Spleen (tissue), 11 donors: ENCODE measurements around the gene IL34. TPM values are rescaled to one million over a fixed set of nuclear protein-coding genes. Genes with fewer than 3 reads are reported as not detected.

Experiments
- DNase-seq: peaks from one replicate; pipeline ENCODE4 v3.0.0-alpha.2; 2020
- H3K27ac ChIP-seq, 8 donors: fragments of 200-600 bp; sonication (generic) in 7 of 8; 1 replicate in 4 of 8; 2 replicates in 4 of 8; pipeline versions ENCODE4 v1.5.0 to v1.8.0; 2016 to 2021; ENCODE audit warnings: inconsistent platforms in 4 of 8, mild to moderate bottlenecking in 4 of 8, moderate library complexity in 1 of 8
- H3K27me3 ChIP-seq, 7 donors: fragments of 200-600 bp; sonication (generic) in 6 of 7; replicated peaks in 1 of 7; 1 replicate in 4 of 7; 2 replicates in 3 of 7; pipeline versions ENCODE4 v1.5.0 to v1.8.0; 2016 to 2021; ENCODE audit warnings: inconsistent platforms in 3 of 7, mild to moderate bottlenecking in 1 of 7
- H3K36me3 ChIP-seq, 6 donors: fragments of 200-600 bp; sonication (generic) in 5 of 6; 1 replicate in 4 of 6; 2 replicates in 2 of 6; pipeline versions ENCODE4 v1.5.0 to v1.8.0; 2016 to 2021; ENCODE audit warnings: inconsistent platforms in 2 of 6
- H3K4me1 ChIP-seq, 6 donors: fragments of 200-600 bp; sonication (generic) in 5 of 6; 1 replicate in 3 of 6; 2 replicates in 3 of 6; pipeline versions ENCODE4 v1.5.0 to v1.8.0; 2016 to 2021; ENCODE audit warnings: inconsistent platforms in 3 of 6
- H3K4me3 ChIP-seq, 8 donors: fragments of 200-600 bp; sonication (generic) in 7 of 8; 1 replicate in 4 of 8; 2 replicates in 4 of 8; pipeline versions ENCODE4 v1.5.0 to v1.8.0; 2016 to 2021; ENCODE audit warnings: inconsistent platforms in 4 of 8, mild to moderate bottlenecking in 4 of 8, moderate library complexity in 2 of 8
- H3K9me3 ChIP-seq, 8 donors: fragments of 200-600 bp; sonication (generic) in 7 of 8; 1 replicate in 4 of 8; 2 replicates in 4 of 8; pipeline versions ENCODE4 v1.5.0 to v1.8.0; 2016 to 2021; ENCODE audit warnings: inconsistent platforms in 4 of 8
- CTCF ChIP-seq, 11 experiments: fragments of 200-600 bp in 7 of 11; fragments of 450-650 bp in 4 of 11; sonication (generic) in 4 of 11; IDR thresholded peaks in 8 of 11; conservative IDR thresholded peaks in 3 of 11; 1 replicate in 7 of 11; 2 replicates in 4 of 11; pipeline versions ENCODE4 v1.4.0 to v1.8.0; 2016 to 2021; ENCODE audit warnings: antibody characterized with exemption in 11 of 11, inconsistent platforms in 4 of 11, mild to moderate bottlenecking in 1 of 11
- POLR2A ChIP-seq, 3 donors: fragments of 450-650 bp; IDR thresholded peaks; one replicate each; pipeline ENCODE4 v1.5.1; 2017; ENCODE audit warnings: antibody characterized with exemption in 3 of 3, mild to moderate bottlenecking in 1 of 3
- POLR2AphosphoS5 ChIP-seq, 3 donors: sonication (generic); formaldehyde crosslinking; IDR thresholded peaks; one replicate each; pipeline ENCODE4 v1.5.1; 2017; ENCODE audit warnings: antibody characterized with exemption in 3 of 3
- WGBS, 5 donors: extraction: QIAGEN DNeasy Blood & Tissue Kit in 3 of 5; methylation state at CpG; one replicate each; pipeline versions ENCODE4 v1.1.5 to v1.1.7; 2013 to 2018; 5-methylcytosine and 5-hydroxymethylcytosine counted together
- intact Hi-C: fragments of 100-400 bp; cut with DNase I; formaldehyde crosslinking; loops from one replicate; pipeline ENCODE4 v1.15.0; 2023; ENCODE audit warnings: low total_unique reads
- polyA plus RNA-seq, 3 donors: library from polyadenylated mRNA; stranded (reverse); fragments of 200-250 nt; gene quantifications; one replicate each; pipeline ENCODE4 v1.2.1, GENCODE V29; 2013
- total RNA-seq, 7 donors: library from RNA; depleted of rRNA in 3 of 7; stranded (reverse); fragments of >200 nt in 3 of 7; fragmentation: NEBNext Ultra II Directional in 4 of 7; extraction: Animal tissue kit (Norgen Biotek cat#: 25700) in 4 of 7; gene quantifications; one replicate each; pipeline versions ENCODE4 v1.1.0 to v1.2.1, GENCODE V29; 2016 to 2021
- donor health status: healthy with polysubstance abuse.
- donor health status: DM: no; HTN: no; CAD: no; lungs with moderate emphysema.
- donor health status: DM: no; HTN: no; CAD: no.
- donor health status: Bipolar disorder and iron deficiency.
- donor health status: healthy.
- donor health status: DM: no; HTN: no; CAD: no.
- donor health status: DM: yes; HTN: yes; CAD: no.

IL34 gene
- total and polyA plus RNA-seq, 10 donors: 20.3 to 258 (median 128) TPM

DNA sequence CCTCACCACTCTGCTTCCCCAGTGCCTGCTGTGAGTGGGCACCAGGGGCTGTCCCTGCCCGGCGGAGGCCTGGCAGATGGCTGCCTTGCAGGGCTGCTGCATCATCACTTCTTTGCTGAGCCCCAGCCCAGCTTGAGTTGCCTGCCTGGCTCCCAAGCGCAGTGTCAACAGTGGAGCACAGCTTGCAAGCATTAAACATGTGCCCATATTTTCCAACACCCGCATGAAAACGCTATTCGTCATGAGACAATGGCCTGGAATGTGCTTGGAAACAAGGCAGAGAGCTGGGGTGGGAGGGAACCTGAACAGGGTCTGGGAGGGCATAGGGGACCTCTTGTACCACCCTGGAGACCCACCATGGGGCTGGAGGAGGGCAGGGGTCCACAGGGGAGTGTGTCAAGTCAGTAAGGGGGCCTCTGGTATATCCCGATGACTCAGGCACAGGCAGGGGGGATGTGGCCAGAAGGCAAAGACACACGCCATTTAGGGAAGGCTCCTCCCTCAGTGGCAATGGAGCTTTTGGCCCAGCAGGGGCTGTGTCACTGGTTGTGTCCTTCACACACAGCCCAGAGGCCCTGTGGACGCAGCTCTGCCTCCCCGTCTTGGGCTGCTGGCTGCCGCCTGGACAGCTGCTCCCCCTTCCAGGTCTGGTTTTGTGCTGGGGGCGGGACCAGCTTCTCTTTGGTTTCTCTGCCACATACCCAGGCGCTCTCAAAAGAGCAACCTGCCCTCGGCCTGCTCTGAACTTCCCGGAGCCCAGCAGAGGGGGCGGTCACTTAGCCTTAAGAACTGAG is 56.9 kb downstream of the IL34 start:
- no peak for DNase-seq
- Histone ChIP-seq H3K4me1 (peaks cover 23 to 99% (median 71%) of the 10 kb centered on the region in 6 donors), H3K9me3 (no peaks in the 10 kb centered on the region), H3K4me3 (no peak overlapping the region), H3K36me3 (peaks cover 0 to 75% (median 5%) of the 10 kb centered on the region in 6 donors), H3K27ac (peak overlapping the region; percentile 19 to 87 (median 70)), H3K27me3 (no peaks in the 10 kb centered on the region)
- 59 to 80% (median 73%) methylated on average over 9 to 16 of the region's 16 CpGs for WGBS, 5 donors
- no peak for TF ChIP-seq POLR2A (IDR thresholded peaks at IDR 0.05)
- peak in 7 of 11 experiments; percentile 10 to 51 (median 40) for TF ChIP-seq CTCF (IDR thresholded peaks at IDR 0.05 in 8 of 11, conservative IDR thresholded peaks at IDR 0.05 in 3 of 11)
- peak in 2 of 3 donors; percentile 55 to 57 for TF ChIP-seq POLR2AphosphoS5 (IDR thresholded peaks at IDR 0.05)
- intact Hi-C loops: no loop called here

DNA sequence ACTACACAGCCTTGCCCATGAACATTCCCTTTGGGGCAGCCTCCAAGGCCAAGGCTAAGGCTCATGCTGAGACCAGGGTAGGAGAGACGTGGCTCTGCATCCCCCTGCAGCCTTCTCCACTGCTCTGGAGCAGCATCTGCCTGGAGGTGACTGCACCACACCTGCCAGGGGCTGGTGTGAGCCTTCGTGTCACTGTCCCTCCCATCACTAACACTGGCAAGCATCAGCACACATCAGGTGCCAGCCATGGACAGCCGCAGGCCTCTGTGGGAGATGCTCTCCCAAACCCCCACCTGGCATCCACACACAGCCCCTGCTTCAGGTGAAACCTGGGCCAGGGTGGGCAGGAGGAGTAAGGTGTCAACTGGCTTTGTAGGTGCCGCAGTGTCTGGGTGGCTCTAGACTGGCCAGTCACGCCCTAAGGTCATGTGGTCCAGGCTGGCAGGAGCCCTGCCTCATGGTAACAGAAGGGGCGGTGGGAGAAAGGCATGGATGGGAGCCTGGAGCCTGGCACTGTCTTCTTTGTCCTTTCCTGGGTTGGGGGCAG is 57.5 kb downstream of the IL34 start:
- Histone ChIP-seq H3K4me3 (no peak overlapping the region), H3K27me3 (no peaks in the 10 kb centered on the region), H3K4me1 (peaks cover 22 to 99% (median 75%) of the 10 kb centered on the region in 6 donors), H3K27ac (peak overlapping the region in 7 of 8 donors; percentile 45 to 87 (median 73)), H3K36me3 (peaks cover 0 to 75% (median 5%) of the 10 kb centered on the region in 6 donors), H3K9me3 (no peaks in the 10 kb centered on the region)
- WGBS, 5 donors: 79 to 93% (median 90%) methylated on average over 5 to 6 of the region's 6 CpGs
- intact Hi-C loops: no loop called here
- TF ChIP-seq CTCF (IDR thresholded peaks at IDR 0.05 in 8 of 11, conservative IDR thresholded peaks at IDR 0.05 in 3 of 11): no peak
- TF ChIP-seq POLR2AphosphoS5 (IDR thresholded peaks at IDR 0.05): no peak
- no peak for TF ChIP-seq POLR2A (IDR thresholded peaks at IDR 0.05)
- DNase-seq: no peak

DNA sequence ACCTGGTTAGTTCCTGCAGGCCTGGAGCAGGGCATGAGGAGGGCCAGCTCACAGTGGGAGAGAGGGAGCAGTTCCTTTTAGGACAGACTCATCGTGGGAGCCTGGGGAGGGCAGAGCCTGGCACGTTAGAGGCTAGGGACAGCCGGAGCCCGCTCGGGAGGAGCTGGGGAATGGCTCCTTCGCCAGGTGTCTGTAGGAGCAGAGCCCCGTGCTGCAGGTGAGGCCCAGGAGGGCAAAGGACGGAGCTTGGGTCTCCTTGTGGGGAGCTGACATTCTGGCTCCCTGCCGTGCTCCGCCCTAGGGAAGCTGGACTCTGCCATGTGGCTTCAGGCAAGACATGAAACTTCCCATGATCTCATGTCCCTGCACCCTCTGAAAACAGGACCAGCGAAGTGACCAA is 58.2 kb downstream of the IL34 start:
- Histone ChIP-seq H3K27me3 (no peaks in the 10 kb centered on the region), H3K36me3 (peaks cover 0 to 75% (median 4%) of the 10 kb centered on the region in 6 donors), H3K9me3 (no peaks in the 10 kb centered on the region), H3K4me3 (no peak overlapping the region), H3K27ac (peak overlapping the region in 7 of 8 donors; percentile 45 to 87 (median 73)), H3K4me1 (peaks cover 22 to 99% (median 79%) of the 10 kb centered on the region in 6 donors)
- intact Hi-C loops: no loop called here
- TF ChIP-seq POLR2AphosphoS5 (IDR thresholded peaks at IDR 0.05): peak in 1 of 3 donors; percentile 15
- TF ChIP-seq POLR2A (IDR thresholded peaks at IDR 0.05): no peak
- DNase-seq: no peak
- 76 to 90% (median 83%) methylated on average over 11 of the region's 11 CpGs for WGBS, 5 donors

- intact Hi-C loops: no loop called here
Measured at GRCh38 chr16:70705056-70705455, 58.7 kb downstream of the IL34 start.

More at GRCh38 chr16:70705056-70705455, 58.7 kb downstream of the IL34 start:
- DNase-seq: no peak
- WGBS, 5 donors: 86 to 98% (median 91%) methylated on average over 7 to 8 of the region's 8 CpGs
- Histone ChIP-seq H3K4me1 (peaks cover 24 to 98% (median 81%) of the 10 kb centered on the region in 6 donors), H3K27ac (peak overlapping the region in 7 of 8 donors; percentile 45 to 87 (median 73)), H3K4me3 (no peak overlapping the region), H3K9me3 (no peaks in the 10 kb centered on the region), H3K36me3 (peaks cover 0 to 75% (median 3%) of the 10 kb centered on the region in 6 donors), H3K27me3 (no peaks in the 10 kb centered on the region)
- TF ChIP-seq POLR2AphosphoS5 (IDR thresholded peaks at IDR 0.05) (peak in 1 of 3 donors; percentile 7), POLR2A (IDR thresholded peaks at IDR 0.05) (no peak)
